Endothelial cell of umbilical vein (primary cell): ENCODE data around the gene ARL4C. TPM values are rescaled to one million over a fixed set of nuclear protein-coding genes. Genes with fewer than 3 reads are reported as not detected.

Experiments used
- BruUV-seq: library from RNA; stranded (reverse); fragments of 400-500 nt; replicated peaks from 2 replicates; lab custom pipeline; 2021; lab: Mats Ljungman, UMichigan
- CTCF ChIA-PET: fragments of 300-600, 350-600 bp; sonication (Branson Sonifier 250); formaldehyde crosslinking; loops from one replicate; lab custom pipeline; 2021; ENCODE audit warnings: antibody characterized with exemption, inconsistent platforms; lab: Charles Lee
- POLR2A ChIA-PET: fragments of 300-600, 350-600 bp; sonication (Branson Sonifier 250); formaldehyde crosslinking; loops from one replicate; lab custom pipeline; 2021; ENCODE audit warnings: antibody characterized with exemption, inconsistent platforms; lab: Charles Lee
- DNase-seq: peaks from one replicate; pipeline ENCODE4 v3.0.0-alpha.2; 2011; ENCODE audit warnings: low read depth, low spot score
- FAIRE-seq: peaks from 2 replicates; lab custom pipeline; 2011; peaks lifted over from hg19 to GRCh38; lab: Jason Lieb, UNC
- H2AFZ ChIP-seq: 2 replicates; pipeline ENCODE4 v1.6.0; 2012; ENCODE audit warnings: low read depth, low read length, control low read depth, inconsistent platforms
- H3K27ac ChIP-seq: 2 replicates; pipeline ENCODE4 v1.5.1; 2011; ENCODE audit warnings: low read depth, mild to moderate bottlenecking, control low read depth, low read length, moderate library complexity; ENCODE audit not compliant: insufficient read depth
- H3K27me3 ChIP-seq, 2 experiments: 2 replicates each; pipeline versions ENCODE4 v1.6.0 to v1.6.1; 2011; ENCODE audit warnings: low read length in 2 of 2, mixed read lengths in 1 of 2; ENCODE audit not compliant: control insufficient read depth in 2 of 2, insufficient read depth in 2 of 2
- H3K36me3 ChIP-seq, 2 experiments: 2 replicates in 1 of 2; 3 replicates in 1 of 2; pipeline ENCODE4 v1.5.1; 2011; ENCODE audit warnings: low read length in 2 of 2, mild to moderate bottlenecking in 1 of 2, moderate library complexity in 1 of 2; ENCODE audit not compliant: control insufficient read depth in 2 of 2, insufficient read depth in 2 of 2; ENCODE audit errors: extremely low read depth in 1 of 2
- H3K4me1 ChIP-seq: 3 replicates; pipeline ENCODE4 v1.5.1; 2011; ENCODE audit warnings: mild to moderate bottlenecking, low read length; ENCODE audit not compliant: control insufficient read depth, insufficient read depth; ENCODE audit errors: extremely low read depth
- H3K4me2 ChIP-seq: 2 replicates; pipeline ENCODE4 v1.6.1; 2011; ENCODE audit warnings: low read length, control low read depth, mixed read lengths; ENCODE audit not compliant: insufficient read depth
- H3K4me3 ChIP-seq, 3 experiments: fragments of 200-600 bp in 1 of 3; sonication (generic), shearing (Covaris generic) in 1 of 3; replicated peaks in 1 of 3; 2 replicates each; pipeline ENCODE4 v1.5.1; 2011 to 2016; ENCODE audit warnings: control low read depth in 3 of 3, low read length in 3 of 3, mild to moderate bottlenecking in 2 of 3, inconsistent platforms in 1 of 3, low read depth in 1 of 3, moderate library complexity in 1 of 3; ENCODE audit not compliant: insufficient read depth in 1 of 3
- H3K79me2 ChIP-seq: 2 replicates; pipeline ENCODE4 v1.6.0; 2012; ENCODE audit warnings: low read length, inconsistent platforms; ENCODE audit not compliant: control insufficient read depth, insufficient read depth
- H3K9ac ChIP-seq: replicated peaks from 2 replicates; pipeline ENCODE3; 2011; ENCODE audit warnings: low read length, control low read depth; ENCODE audit not compliant: insufficient read depth; ENCODE audit errors: extremely low read depth
- H3K9me1 ChIP-seq: replicated peaks from 3 replicates; pipeline ENCODE4 v1.6.0; 2011; ENCODE audit warnings: mild to moderate bottlenecking, low read length; ENCODE audit not compliant: control insufficient read depth, insufficient read depth; ENCODE audit errors: extremely low read depth
- H3K9me3 ChIP-seq: replicated peaks from 2 replicates; pipeline ENCODE4 v1.5.1; 2012; ENCODE audit warnings: low read length, inconsistent platforms; ENCODE audit not compliant: control insufficient read depth, insufficient read depth
- H4K20me1 ChIP-seq: replicated peaks from 2 replicates; pipeline ENCODE3; 2011; ENCODE audit warnings: mild to moderate bottlenecking, low read length; ENCODE audit not compliant: control insufficient read depth, insufficient read depth; ENCODE audit errors: extremely low read depth
- EZH2 ChIP-seq: IDR thresholded peaks from 2 replicates; pipeline ENCODE4 v1.6.1; 2012; ENCODE audit warnings: borderline replicate concordance, low read depth, mild to moderate bottlenecking, moderate library complexity, low read length, inconsistent platforms; ENCODE audit not compliant: severe bottlenecking
- FOS ChIP-seq: IDR thresholded peaks from 2 replicates; pipeline ENCODE4 v1.6.1; 2011; ENCODE audit warnings: mild to moderate bottlenecking, low read length, moderate library complexity, borderline replicate concordance; ENCODE audit not compliant: insufficient read depth
- GATA2 ChIP-seq: IDR thresholded peaks from 2 replicates; pipeline ENCODE4 v1.7.0; 2011; ENCODE audit warnings: low read depth, mild to moderate bottlenecking, moderate library complexity, mixed read lengths, low read length; ENCODE audit not compliant: insufficient read length, insufficient read depth
- JUN ChIP-seq: IDR thresholded peaks from 2 replicates; pipeline ENCODE4 v1.6.1; 2011; ENCODE audit warnings: borderline replicate concordance, low read depth; ENCODE audit not compliant: insufficient read length, insufficient read depth
- POLR2AphosphoS5 ChIP-seq: IDR thresholded peaks from 2 replicates; pipeline ENCODE4 v1.6.1; 2012; ENCODE audit warnings: low read depth, mild to moderate bottlenecking, control low read depth, low read length, moderate library complexity; ENCODE audit not compliant: insufficient read depth
- dilution Hi-C: fragments of 300-500 bp; cut with MboI; formaldehyde crosslinking; loops from one replicate; pipeline ENCODE4 v1.15.0; 2019; ENCODE audit warnings: low sequenced_read_pairs; ENCODE audit not compliant: extremely low pct_ligation_motif_present
- intact Hi-C: fragments of 100-400 bp; cut with micrococcal nuclease; formaldehyde crosslinking; loops from one replicate; pipeline ENCODE4 v1.10.0; 2022
- polyA plus RNA-seq, 4 experiments: library from polyadenylated mRNA; depleted of rRNA in 3 of 4; stranded (reverse) in 3 of 4; unstranded in 1 of 4; fragments of >200 nt; gene quantifications; 2 replicates each; pipeline versions ENCODE4 v1.2.1 to v1.2.3, GENCODE V29; 2011 to 2012; ENCODE audit warnings: missing spikeins in 1 of 4
- total RNA-seq: library from RNA; stranded (reverse); gene quantifications from 2 replicates; pipeline ENCODE4 v1.2.3, GENCODE V29; 2021
- TF ChIP-seq, protein P1 (sequence below), 2 donors: IDR thresholded peaks; 1 replicate in 1 of 2; 2 replicates in 1 of 2; pipeline ENCODE4 v1.5.1; 2011; ENCODE audit warnings: low read length in 2 of 2, mild to moderate bottlenecking in 2 of 2, moderate library complexity in 2 of 2, control low read depth in 1 of 2, inconsistent platforms in 1 of 2, low read depth in 1 of 2; ENCODE audit not compliant: insufficient read depth in 1 of 2; ENCODE audit errors: extremely low read depth in 1 of 2
- TF ChIP-seq, protein P2 (sequence below): IDR thresholded peaks from 2 replicates; pipeline ENCODE4 v1.6.1; 2011; ENCODE audit not compliant: insufficient read depth, insufficient read length

The ARL4C gene
- total and polyA plus RNA-seq, 2 donors (not counting 3 experiments of a cell fraction or from before 2014, with no cell fraction given) = 5.5 to 10.5 TPM

DNA sequence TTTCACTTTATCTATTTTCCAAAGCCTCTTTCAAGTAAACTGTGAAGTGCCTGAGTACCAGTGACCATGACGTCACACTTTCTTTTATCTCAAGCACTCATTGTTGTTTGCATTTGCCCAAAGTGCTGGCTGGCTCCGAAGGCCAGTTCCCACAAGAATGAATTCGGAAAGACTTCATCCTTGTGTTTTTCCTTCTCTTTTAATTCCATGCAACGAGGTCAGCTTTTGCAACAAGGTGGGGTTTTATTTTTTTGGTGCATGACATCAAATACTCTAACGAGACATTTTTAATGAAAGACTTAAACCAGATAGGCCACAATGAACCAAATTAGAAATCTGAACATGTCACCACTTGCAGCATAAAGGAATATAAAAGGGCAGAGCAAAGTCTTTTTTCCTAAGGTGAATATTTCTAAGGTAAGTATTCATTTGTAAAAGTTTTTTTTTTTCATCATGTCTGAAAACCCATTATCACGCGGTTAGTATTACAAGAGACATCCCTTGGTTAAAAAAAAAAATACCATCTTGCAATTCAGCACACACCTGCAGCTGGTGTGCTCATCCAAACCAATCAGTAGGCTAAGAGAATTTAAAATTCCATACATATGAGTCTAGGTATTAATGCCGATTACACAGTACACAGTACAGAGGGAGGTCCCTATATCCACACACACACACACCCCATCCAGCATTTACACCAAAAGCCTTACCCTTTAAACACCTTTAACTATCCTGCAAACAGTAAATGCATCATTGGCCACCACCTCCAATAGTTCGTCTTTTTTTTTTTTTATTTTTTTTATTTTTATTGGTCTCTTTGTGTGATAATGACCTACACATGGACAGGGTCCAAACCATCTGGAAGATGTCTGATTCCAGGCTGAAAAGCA is 2.3 kb downstream of the ARL4C start:
- dilution Hi-C loops = no loop called here
- BruUV-seq = TSS peak; percentile 14
- peaks cover 16% of the 10 kb centered on the region for H3K4me1 ChIP-seq
- H3K79me2 ChIP-seq = no peaks in the 10 kb centered on the region
- ChIA-PET CTCF (interaction anchor here (0.6 to 4.8 kb wide), 6 partner anchors 51 to 358 kb away, joined by 3 to 78 read pairs (median 12); no protein-coding TSS in a partner anchor), POLR2A (no interaction called here)
- H4K20me1 ChIP-seq = no peaks in the 10 kb centered on the region
- H3K9ac ChIP-seq = no peak overlapping the region
- FAIRE-seq (peak; percentile 77), DNase-seq (peak; percentile 46)
- H3K27ac ChIP-seq = no peak overlapping the region
- no peaks in the 10 kb centered on the region for H3K9me3 ChIP-seq
- peak overlapping the region; percentile 77 for H3K4me2 ChIP-seq
- no peaks in the 10 kb centered on the region for H3K27me3 ChIP-seq
- intact Hi-C loops = loop anchor here (2.0 kb wide), 1 partner anchor 48 kb away; no protein-coding TSS in a partner anchor
- H3K4me3 ChIP-seq = peak overlapping the region in 2 of 3 experiments; percentile 47 to 69
- no peak overlapping the region for H2AFZ ChIP-seq
- peak; percentile 74 for TF ChIP-seq JUN
- TF ChIP-seq, protein P1, sequence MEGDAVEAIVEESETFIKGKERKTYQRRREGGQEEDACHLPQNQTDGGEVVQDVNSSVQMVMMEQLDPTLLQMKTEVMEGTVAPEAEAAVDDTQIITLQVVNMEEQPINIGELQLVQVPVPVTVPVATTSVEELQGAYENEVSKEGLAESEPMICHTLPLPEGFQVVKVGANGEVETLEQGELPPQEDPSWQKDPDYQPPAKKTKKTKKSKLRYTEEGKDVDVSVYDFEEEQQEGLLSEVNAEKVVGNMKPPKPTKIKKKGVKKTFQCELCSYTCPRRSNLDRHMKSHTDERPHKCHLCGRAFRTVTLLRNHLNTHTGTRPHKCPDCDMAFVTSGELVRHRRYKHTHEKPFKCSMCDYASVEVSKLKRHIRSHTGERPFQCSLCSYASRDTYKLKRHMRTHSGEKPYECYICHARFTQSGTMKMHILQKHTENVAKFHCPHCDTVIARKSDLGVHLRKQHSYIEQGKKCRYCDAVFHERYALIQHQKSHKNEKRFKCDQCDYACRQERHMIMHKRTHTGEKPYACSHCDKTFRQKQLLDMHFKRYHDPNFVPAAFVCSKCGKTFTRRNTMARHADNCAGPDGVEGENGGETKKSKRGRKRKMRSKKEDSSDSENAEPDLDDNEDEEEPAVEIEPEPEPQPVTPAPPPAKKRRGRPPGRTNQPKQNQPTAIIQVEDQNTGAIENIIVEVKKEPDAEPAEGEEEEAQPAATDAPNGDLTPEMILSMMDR (IDR thresholded peaks at IDR 0.05; ENCODE audit: extremely low read depth in 1 of 2, insufficient read depth in 1 of 2, low read depth in 1 of 2, low read length in 2 of 2) = no peak
- H3K9me1 ChIP-seq = no peaks in the 10 kb centered on the region
- no peaks in the 10 kb centered on the region for H3K36me3 ChIP-seq

DNA sequence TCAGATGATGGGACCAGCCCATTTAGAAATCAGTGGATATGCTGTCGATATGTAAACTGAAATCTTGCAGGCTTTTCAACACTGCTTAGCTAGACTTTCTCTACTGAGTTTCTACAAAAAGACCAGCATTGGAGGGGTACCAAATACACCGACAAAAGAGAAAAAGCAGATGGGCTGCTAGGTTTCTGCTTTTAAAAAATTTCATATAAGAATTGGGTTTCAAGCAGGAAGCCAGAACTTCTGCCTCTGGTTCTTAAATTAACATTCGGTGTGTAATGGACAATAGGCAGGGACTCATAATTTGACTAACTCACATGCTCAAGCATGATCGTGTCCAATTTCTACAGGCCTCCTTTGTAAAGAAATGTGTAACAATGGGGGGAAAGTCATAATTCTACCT is 3.1 kb downstream of the ARL4C start:
- no peak for DNase-seq
- Histone ChIP-seq H3K9ac (no peak overlapping the region), H2AFZ (no peak overlapping the region), H4K20me1 (no peaks in the 10 kb centered on the region), H3K4me3 (no peak overlapping the region), H3K4me1 (peaks cover 16% of the 10 kb centered on the region), H3K9me3 (no peaks in the 10 kb centered on the region), H3K79me2 (no peaks in the 10 kb centered on the region), H3K9me1 (no peaks in the 10 kb centered on the region), H3K27ac (no peak overlapping the region), H3K4me2 (peak overlapping the region; percentile 77), H3K27me3 (no peaks in the 10 kb centered on the region), H3K36me3 (no peaks in the 10 kb centered on the region)
- intact Hi-C loops (loop anchor here (2.0 kb wide), 1 partner anchor 47 kb away; no protein-coding TSS in a partner anchor), dilution Hi-C loops (no loop called here)
- TF ChIP-seq POLR2AphosphoS5 (no peak), EZH2 (no peak), FOS (no peak), JUN (no peak), GATA2 (no peak)
- TF ChIP-seq, protein P2, sequence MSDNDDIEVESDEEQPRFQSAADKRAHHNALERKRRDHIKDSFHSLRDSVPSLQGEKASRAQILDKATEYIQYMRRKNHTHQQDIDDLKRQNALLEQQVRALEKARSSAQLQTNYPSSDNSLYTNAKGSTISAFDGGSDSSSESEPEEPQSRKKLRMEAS = no peak
- TF ChIP-seq, protein P1 (IDR thresholded peaks at IDR 0.05; ENCODE audit: extremely low read depth in 1 of 2, insufficient read depth in 1 of 2, low read depth in 1 of 2, low read length in 2 of 2) = no peak
- ChIA-PET POLR2A (no interaction called here), CTCF (interaction anchor here (0.6 to 1.2 kb wide), 2 partner anchors 205 to 324 kb away, joined by 3 read pairs; no protein-coding TSS in a partner anchor)
- FAIRE-seq = no peak
- no TSS peak for BruUV-seq
